G401 (cell line): ENCODE data around the gene TMEM225B. TPM values are rescaled to one million over a fixed set of nuclear protein-coding genes. Genes with fewer than 3 reads are reported as not detected.
A peak's percentile ranks its signal among the peaks of the same experiment; 100 is the strongest.
"Not testable (repeated sequence)": the region's sequence is repeated elsewhere in the genome, so short reads cannot be mapped to it uniquely, and the experiment has no call there.

Source experiments
- DNase-seq: peaks from one replicate; pipeline ENCODE4 v3.0.0-alpha.2; 2015; ENCODE audit warnings: low spot score
- in situ Hi-C: cut with HindIII; loops from 2 replicates; pipeline ENCODE4 v1.10.0; 2016; ENCODE audit warnings: low sequenced_read_pairs, mixed read lengths
- total RNA-seq: library from RNA; depleted of rRNA; stranded (reverse); fragments of >200 nt; shearing (Covaris generic); gene quantifications from 2 replicates; pipeline ENCODE4 v1.2.3, GENCODE V29; 2014; rRNA removed

The TMEM225B gene
- total RNA-seq: 0.12 TPM in 1 of 2 replicates, not detected in the other

GRCh38 chr7:99597762-99598501 lies at the start of gene TMEM225B:
TSS of gene TMEM225B (plus strand) at chr7:99598267. CDS start at chr7:99604389, 6,122 bp downstream.
- DNase-seq: no peak
- in situ Hi-C loops: no loop called here

- DNase-seq, in situ Hi-C loops: not testable (repeated sequence)
Observed at GRCh38 chr7:99549545-99549944, 48.5 kb upstream of the TMEM225B start.

GRCh38 chr7:99551334-99551733 lies 46.7 kb upstream of the TMEM225B start:
- in situ Hi-C loops: no loop called here
- DNase-seq: no peak

GRCh38 chr7:99551767-99552463 lies 46.2 kb upstream of the TMEM225B start, which contains the start of gene FAM200A:
TSS of gene FAM200A (minus strand) at chr7:99552114. CDS start at chr7:99548407, 3,707 bp downstream.
- peak; percentile 95 for DNase-seq
- in situ Hi-C loops: no loop called here

DNA sequence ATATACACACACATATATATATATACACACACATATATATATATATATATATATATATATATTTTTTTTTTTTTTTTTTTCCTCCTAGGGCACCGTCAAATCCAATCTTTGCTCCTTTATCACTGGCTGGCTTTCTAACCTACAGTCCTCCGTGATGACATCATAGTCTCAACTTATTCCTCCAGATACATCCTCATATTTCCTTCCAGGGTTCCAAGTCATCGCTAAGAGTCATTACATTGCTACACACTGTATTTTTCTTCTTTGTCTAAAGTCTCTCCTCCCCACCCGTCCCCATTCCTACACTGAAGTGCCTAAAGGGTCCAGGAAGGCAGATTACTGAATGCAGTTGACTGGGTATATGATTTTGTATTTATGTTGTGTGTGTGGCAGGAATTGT lies 45.0 kb upstream of the TMEM225B start:
- no peak for DNase-seq
- in situ Hi-C loops: no loop called here

- no peak for DNase-seq
- in situ Hi-C loops: no loop called here
Observed at GRCh38 chr7:99554939-99555338, 43.1 kb upstream of the TMEM225B start.

DNA sequence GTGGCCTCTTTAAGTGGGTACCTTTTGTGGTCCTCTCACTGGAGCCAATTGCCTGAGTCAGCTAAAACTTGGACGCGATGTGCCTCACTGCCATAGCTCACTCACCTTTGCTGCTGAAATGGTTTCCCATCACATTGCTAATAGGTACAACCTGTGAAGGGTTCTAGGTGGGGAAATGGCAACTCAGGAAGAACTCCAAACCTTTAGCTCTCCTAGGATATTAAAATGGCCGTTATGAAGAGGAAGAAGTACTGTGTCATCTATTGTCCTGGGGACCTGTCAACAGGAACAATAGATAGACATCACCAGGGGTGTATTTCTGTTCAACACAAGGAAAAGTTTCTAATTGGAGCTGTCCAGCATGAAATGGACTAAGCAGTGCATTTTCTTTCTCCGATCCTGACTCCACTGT lies 40.9 kb upstream of the TMEM225B start:
- in situ Hi-C loops: no loop called here
- no peak for DNase-seq

DNA sequence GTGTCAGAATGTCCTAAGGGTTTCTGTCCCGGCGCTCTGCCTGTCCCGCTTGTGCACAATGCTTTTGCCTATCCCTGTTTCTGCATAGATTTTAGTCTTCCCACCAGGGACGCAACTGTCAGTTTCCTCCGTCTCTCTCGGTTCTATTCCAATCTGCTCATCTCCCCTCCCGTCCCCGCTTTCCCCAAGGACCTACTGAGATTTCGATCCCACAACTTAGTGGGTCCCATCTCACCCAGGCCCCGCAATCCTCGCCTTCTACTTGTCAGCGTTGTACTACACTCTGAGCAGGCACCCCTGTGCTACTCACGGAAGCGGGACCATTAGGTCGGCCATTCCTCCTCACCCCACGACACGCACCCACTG lies 40.1 kb upstream of the TMEM225B start:
- in situ Hi-C loops: no loop called here
- no peak for DNase-seq

GRCh38 chr7:99558306-99559174 lies 39.5 kb upstream of the TMEM225B start, which contains the start of gene ZNF655:
TSS of gene ZNF655 (plus strand) at chr7:99558642. CDS start at chr7:99560560, 1,918 bp downstream.
- in situ Hi-C loops: no loop called here
- peak; percentile 85 for DNase-seq

DNA sequence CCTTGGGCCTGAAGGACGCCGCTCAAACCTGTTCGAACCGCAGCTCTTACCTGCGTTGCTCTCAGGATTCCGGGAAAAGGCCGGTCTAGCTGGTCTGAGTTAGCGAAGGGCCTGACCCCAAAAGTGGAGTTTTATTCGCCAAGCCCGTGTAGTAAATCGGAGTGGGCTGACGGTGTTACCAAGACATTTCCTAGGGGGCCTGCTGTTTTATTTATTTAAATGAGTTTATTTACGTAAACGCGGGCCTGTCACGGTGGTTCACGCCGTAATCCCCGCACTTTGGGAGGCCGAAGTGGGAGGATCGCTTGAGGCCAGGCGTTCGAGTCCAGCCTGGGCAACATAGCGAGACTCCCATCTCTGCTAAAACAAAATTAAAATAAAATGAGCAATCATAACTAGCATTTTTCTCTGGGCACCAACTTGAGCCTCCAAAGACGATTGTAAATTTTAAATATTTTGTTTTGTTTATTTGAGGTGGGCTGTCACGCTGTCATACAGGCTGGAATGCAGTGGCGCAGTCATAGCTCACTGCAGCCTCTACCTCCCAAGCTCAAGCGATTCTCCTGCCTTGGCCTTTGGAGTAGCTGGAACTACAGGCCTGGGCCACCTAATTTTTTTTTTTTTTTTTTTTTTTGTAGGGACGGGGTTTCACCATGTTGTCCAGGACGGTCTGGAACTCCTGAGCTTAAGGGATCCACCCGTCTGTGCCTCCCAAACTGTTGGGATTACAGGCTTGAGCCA lies 38.7 kb upstream of the TMEM225B start:
- in situ Hi-C loops: no loop called here
- DNase-seq: no peak

DNA sequence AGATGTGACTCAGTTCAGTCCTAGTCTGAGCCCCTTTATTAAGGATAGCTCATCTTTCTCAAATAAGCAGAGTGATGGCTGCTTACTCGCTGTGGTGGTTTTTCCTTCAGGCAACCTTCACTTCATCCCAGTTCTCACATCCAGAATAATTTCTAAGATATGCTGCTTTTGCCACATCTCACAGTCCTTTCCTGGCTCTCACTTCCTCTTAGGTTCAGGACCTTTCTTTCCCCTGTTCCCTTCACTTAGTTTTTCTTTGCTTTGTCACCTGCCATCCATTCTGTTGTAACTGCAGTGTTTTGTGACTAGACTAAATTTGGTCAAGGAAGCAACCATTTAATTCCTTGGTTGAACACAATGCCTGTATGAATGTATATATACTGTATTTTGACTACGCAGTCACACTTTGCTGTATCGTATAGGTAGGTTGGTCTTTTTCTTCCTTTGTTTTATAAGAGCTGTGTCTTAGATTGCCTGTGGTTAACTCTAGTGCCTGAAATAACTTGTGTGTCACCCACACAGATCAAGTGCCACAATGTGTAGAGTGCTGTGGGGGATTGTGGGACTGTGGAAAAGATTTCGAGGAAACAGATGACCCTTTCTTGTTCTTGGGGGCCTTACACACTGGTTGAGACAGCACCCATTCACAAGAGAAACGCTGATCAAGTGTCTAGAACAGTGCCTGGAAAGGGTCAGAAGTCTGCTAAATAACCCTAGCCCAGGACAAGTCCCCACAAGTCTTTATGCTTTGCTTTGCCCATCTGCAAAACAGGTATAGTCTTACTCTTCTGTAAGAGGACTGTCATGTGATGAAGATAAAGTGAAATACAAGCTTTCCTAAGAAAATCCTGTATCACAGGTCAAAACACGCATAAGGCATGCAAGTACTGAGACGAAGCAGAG lies 37.0 kb upstream of the TMEM225B start:
- DNase-seq: no peak
- in situ Hi-C loops: no loop called here

GRCh38 chr7:99561737-99562051 lies 36.4 kb upstream of the TMEM225B start:
- DNase-seq: no peak

DNA sequence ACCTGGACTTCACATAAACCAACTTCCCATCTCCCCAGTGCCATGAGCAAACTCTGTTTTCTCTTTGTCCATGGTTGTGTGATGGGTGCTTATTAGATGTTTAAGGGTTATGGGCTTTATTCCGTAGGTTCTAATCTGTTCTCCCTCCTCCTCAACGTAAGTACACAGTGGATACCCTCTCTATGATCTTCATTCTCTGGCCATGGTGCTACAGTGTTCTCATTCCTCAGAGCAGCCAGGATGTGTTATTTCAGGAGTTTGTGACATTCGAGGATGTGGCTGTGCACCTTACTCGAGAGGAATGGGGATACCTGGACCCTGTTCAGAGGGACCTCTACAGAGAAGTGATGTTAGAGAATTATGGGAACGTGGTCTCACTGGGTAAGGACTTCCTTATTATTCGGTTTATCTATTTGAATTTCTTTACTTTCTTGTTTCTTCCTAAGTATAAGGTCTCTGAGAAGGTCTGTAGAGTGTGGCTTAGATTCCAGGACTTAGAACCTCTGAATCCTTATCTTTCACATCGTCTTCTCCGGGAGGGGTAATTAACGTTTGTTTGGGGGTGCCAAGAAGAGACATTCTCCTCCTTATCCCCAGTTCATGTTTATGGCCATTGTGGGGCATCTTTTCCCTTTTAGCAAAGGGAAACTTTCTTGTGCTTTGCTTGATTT lies 35.8 kb upstream of the TMEM225B start:
- in situ Hi-C loops: no loop called here
- DNase-seq: no peak

More at GRCh38 chr7:99561737-99562051, 36.4 kb upstream of the TMEM225B start:
- in situ Hi-C loops: no loop called here

DNA sequence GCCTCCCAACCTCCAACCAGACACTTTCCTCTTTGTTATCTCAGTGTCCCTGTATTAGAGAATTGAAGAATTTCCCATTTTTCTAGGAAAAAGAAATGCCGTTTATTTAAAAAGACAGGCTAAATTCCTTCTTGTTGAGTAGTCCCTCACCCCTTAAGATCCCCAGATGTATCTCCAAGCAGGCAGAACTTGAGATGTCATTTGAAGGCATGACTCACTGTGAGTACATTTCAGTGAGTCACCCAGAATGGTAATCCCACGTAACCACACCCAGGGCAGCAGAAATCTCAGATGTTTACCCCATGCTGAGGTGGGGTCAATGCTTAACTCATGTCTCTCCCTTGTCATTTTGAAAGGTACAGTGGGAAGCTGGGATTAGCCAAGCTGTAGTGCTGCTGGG lies 35.2 kb upstream of the TMEM225B start:
- no peak for DNase-seq
- in situ Hi-C loops: no loop called here

DNA sequence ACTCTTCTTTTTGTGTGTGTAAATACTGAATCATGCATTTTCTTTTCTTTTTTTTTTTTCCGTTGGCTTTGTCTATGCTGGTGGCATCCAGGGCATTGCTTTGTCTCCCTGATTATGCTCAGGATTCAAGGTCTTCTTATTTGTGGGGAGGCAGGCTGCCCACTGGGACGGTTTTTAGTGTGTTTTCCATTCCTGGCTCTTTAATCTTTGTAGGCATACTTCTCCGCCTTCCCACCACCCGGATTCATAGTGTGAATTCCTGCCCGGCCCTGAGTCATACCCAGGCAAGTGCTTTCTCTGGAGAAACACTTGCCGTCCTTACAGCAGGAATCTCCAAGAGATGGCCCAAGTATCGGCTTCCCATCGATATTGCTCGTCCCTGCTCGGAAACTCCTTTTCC lies 34.4 kb upstream of the TMEM225B start:
- in situ Hi-C loops: no loop called here

GRCh38 chr7:99568770-99569169 lies 29.3 kb upstream of the TMEM225B start:
- DNase-seq, in situ Hi-C loops: not testable (repeated sequence)

More for the DNA sequence above, 34.4 kb upstream of the TMEM225B start:
- DNase-seq: no peak

- in situ Hi-C loops: no loop called here
- DNase-seq: no peak
Observed at GRCh38 chr7:99571768-99572167, 26.3 kb upstream of the TMEM225B start.
